GM21390 (cell line): ENCODE measurements around the gene GPR87.

Source experiments
- ATAC-seq: cut with Tn5 transposase; IDR thresholded peaks from one replicate; pipeline ENCODE4 v1.9.1; 2021; ENCODE audit not compliant: unreplicated experiment

The GPR87 gene

DNA sequence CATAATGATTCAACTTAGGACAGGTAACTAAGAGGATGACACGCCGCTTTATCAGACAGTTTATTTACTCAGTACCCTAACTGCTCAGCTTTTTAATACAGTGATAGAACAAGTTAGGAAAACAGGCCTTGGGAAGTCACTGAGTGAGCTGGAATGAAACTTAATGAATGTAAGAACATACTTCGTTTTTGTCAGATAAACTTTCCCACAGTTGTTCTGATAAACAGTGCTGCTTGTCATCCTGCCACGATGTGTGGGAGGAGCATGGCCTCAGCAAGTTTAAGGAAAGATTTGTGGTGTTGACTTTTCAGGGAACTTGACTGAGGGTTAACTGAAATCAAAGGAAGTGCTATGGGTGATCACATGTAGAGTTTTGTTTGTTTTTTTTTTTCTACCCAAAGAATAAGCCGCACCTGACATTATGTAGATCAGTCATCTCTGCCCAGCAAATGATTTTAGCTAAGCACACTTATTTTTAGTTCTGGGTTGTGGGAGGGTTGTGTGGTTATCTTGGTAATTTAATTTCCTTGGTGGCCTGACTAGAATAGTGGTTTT, 32.6 kb downstream of the GPR87 start:
- no peak for ATAC-seq

GRCh38 chr3:151283387-151283786, 33.2 kb downstream of the GPR87 start:
- no peak for ATAC-seq

GRCh38 chr3:151282921-151283320, 33.7 kb downstream of the GPR87 start:
- ATAC-seq, result peak; percentile 61

GRCh38 chr3:151281671-151282324, 34.8 kb downstream of the GPR87 start:
- no peak for ATAC-seq

DNA sequence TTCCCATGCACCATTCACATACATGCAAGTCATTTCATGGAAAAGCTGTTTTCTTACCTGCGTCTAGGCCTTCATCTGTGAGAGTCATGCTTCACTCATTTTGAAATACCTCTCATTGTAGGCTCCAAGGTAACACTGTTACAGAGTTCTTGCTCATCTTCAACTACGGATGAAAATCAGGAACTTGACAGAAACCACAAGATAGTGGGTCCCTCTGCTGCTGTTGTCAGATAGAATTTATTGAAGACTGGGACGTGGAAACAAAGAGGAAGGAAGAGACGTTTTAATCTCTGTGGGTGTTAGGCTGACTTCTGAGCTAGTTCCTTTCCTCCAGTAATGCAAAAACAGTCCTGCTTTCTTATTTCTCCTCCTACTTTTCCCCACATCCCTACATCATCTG, 38.4 kb downstream of the GPR87 start, which contains the start of gene P2RY14:
Gene P2RY14 (minus strand): TSS at position 313 of the 400 bp plus-strand sequence. CDS start 64,226 bp downstream, outside the sequence.
- no peak for ATAC-seq

- ATAC-seq, result peak; percentile 62
Observed at GRCh38 chr3:151276687-151277042, 40.0 kb downstream of the GPR87 start.

GRCh38 chr3:151276038-151276686, 40.5 kb downstream of the GPR87 start:
- ATAC-seq, result peak; percentile 22

- no peak for ATAC-seq
Observed at GRCh38 chr3:151275091-151275490, 41.5 kb downstream of the GPR87 start.

GRCh38 chr3:151269631-151270030, 47.0 kb downstream of the GPR87 start:
- no peak for ATAC-seq

GRCh38 chr3:151268267-151269235, 48.1 kb downstream of the GPR87 start:
- peak; percentile 62 for ATAC-seq

- no peak for ATAC-seq
Observed at GRCh38 chr3:151267066-151267465, 49.6 kb downstream of the GPR87 start.

DNA sequence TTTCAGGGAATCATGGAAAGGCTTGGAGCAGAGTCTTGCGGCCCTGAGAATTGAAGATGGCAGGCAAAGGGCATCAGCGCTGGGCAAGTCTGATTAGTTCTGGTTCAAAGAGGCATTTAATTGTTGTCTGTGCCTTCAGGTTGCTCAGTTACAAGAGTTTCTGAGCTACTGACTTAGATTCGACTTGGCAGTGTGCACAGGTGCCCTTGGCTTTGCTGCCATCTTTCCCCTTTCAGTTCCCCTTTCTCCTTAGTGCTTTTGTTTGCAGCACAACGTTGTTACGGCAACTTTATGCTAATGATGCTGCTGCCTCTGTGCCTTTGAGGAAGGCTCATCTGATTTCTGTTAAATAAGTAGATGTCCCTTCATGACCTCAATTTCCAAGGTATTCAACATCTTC, 50.8 kb downstream of the GPR87 start:
- ATAC-seq, result peak; percentile 97

GRCh38 chr3:151265166-151265565, 51.5 kb downstream of the GPR87 start:
- no peak for ATAC-seq

GRCh38 chr3:151264605-151265004, 52.0 kb downstream of the GPR87 start:
- no peak for ATAC-seq

GRCh38 chr3:151262871-151263525, 53.6 kb downstream of the GPR87 start:
- no peak for ATAC-seq

GRCh38 chr3:151259664-151260063, 57.0 kb downstream of the GPR87 start:
- no peak for ATAC-seq

DNA sequence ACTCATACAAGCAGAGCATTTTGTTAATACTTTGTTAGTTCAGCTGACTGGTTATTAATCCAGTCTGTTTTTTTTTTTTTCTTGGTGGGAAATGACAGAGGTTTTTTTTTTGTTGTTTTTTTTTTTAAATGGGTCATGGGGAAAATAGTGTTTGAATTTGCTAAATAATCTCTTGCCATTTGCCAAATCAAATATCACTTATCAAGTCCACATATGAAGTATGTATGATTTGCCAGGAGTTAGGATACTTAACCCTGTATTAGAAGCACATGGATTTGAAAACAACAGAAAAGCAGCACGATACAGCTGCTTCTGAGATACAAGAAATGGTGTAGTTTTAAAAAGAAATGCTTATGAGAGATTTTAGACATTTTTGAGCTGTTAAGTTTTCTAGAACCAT, 59.9 kb downstream of the GPR87 start:
- ATAC-seq, result no peak

- no peak for ATAC-seq
Observed at GRCh38 chr3:151248772-151249337, 67.8 kb downstream of the GPR87 start.
